Fibroblast of lung (primary cell): ENCODE measurements around the gene TMEM97.

Experiments used
- EZH2 ChIP-seq: IDR thresholded peaks from 2 replicates; pipeline ENCODE4 v1.5.1; 2012; ENCODE audit warnings: low read length, control low read depth, mild to moderate bottlenecking; ENCODE audit errors: missing control alignments
- TF ChIP-seq, protein P1 (sequence below), 2 donors: IDR thresholded peaks in 1 of 2; conservative IDR thresholded peaks in 1 of 2; 1 replicate in 1 of 2; 2 replicates in 1 of 2; pipeline ENCODE4 v1.5.1; 2011 to 2012; ENCODE audit warnings: low read length in 2 of 2, control low read depth in 1 of 2, inconsistent platforms in 1 of 2, low read depth in 1 of 2, mild to moderate bottlenecking in 1 of 2

DNA sequence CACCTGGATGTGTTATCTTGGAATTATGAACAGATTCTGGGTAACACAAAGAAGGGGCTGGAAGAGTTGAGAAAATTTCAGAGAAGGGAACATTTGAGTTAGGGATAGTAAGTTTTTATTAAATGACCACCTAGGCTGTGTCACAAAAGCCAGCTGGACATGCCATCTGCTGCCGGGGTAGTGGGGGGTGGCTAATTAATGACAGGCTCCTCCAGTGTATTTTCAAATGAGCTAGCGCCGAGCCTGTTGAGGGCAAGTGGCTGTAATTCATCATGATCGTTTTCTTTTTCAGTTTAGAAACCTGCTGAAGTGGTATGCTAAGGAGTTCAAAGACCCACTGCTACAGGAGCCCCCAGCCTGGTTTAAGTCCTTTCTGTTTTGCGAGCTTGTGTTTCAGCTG, 6.2 kb downstream of the TMEM97 start:
- TF ChIP-seq EZH2: no peak
- TF ChIP-seq, protein P1, sequence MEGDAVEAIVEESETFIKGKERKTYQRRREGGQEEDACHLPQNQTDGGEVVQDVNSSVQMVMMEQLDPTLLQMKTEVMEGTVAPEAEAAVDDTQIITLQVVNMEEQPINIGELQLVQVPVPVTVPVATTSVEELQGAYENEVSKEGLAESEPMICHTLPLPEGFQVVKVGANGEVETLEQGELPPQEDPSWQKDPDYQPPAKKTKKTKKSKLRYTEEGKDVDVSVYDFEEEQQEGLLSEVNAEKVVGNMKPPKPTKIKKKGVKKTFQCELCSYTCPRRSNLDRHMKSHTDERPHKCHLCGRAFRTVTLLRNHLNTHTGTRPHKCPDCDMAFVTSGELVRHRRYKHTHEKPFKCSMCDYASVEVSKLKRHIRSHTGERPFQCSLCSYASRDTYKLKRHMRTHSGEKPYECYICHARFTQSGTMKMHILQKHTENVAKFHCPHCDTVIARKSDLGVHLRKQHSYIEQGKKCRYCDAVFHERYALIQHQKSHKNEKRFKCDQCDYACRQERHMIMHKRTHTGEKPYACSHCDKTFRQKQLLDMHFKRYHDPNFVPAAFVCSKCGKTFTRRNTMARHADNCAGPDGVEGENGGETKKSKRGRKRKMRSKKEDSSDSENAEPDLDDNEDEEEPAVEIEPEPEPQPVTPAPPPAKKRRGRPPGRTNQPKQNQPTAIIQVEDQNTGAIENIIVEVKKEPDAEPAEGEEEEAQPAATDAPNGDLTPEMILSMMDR (conservative IDR thresholded peaks at IDR 0.05 in 1 of 2, IDR thresholded peaks at IDR 0.05 in 1 of 2; ENCODE audit: low read depth in 1 of 2, low read length in 2 of 2): no peak
